IPS-18c (cell line): ENCODE measurements around the gene IFT20.
A peak's percentile ranks its signal among the peaks of the same experiment; 100 is the strongest.

Experiments
- H3K4me3 ChIP-seq: 2 replicates; pipeline ENCODE4 v1.7.0; 2013; ENCODE audit warnings: low read depth, mild to moderate bottlenecking, low read length, moderate library complexity; ENCODE audit not compliant: insufficient read depth
- H3K9me3 ChIP-seq: one replicate; pipeline ENCODE4 v1.6.1; 2013; ENCODE audit warnings: mild to moderate bottlenecking, low read length, moderate library complexity; ENCODE audit not compliant: control insufficient read depth, insufficient read depth

Gene IFT20

GRCh38 chr17:28335201-28335958 is at the start of gene IFT20, which contains the start of gene TNFAIP1:
TSS of gene IFT20 (minus strand) at chr17:28335472. CDS start at chr17:28331985, 3,487 bp downstream.
TSS of gene TNFAIP1 (plus strand) at chr17:28335761. CDS start at chr17:28339522, 3,761 bp downstream.
- H3K9me3 ChIP-seq, result no peaks in the 10 kb centered on the region
- H3K4me3 ChIP-seq, result peak within 1 kb of the TSS; percentile 93

- no peaks in the 10 kb centered on the region for H3K9me3 ChIP-seq
- H3K4me3 ChIP-seq, result peak overlapping the region; percentile 63
These were observed 49.7 kb upstream of the IFT20 start for GRCh38 chr17:28385037-28385400.

- Histone ChIP-seq H3K4me3 (peak overlapping the region; percentile 63), H3K9me3 (no peaks in the 10 kb centered on the region)
These were observed 49.2 kb upstream of the IFT20 start for GRCh38 chr17:28384281-28385036.

GRCh38 chr17:28381141-28381825 is 46.0 kb upstream of the IFT20 start:
- Histone ChIP-seq H3K9me3 (no peaks in the 10 kb centered on the region), H3K4me3 (peak overlapping the region; percentile 42)

GRCh38 chr17:28379814-28380801 is 44.8 kb upstream of the IFT20 start:
- Histone ChIP-seq H3K4me3 (no peak overlapping the region), H3K9me3 (no peaks in the 10 kb centered on the region)

- Histone ChIP-seq H3K9me3 (peaks cover 2% of the 10 kb centered on the region), H3K4me3 (peak overlapping the region; percentile 70; the same call in 1 of the 2 replicates)
These were observed 37.6 kb upstream of the IFT20 start for GRCh38 chr17:28372945-28373274.

- peak overlapping the region; percentile 70 for H3K4me3 ChIP-seq
These were observed 37.1 kb upstream of the IFT20 start for GRCh38 chr17:28372203-28372944.

GRCh38 chr17:28371245-28372202 is 36.3 kb upstream of the IFT20 start, which contains the start of gene SARM1:
TSS of gene SARM1 (plus strand) at chr17:28371694. CDS start at chr17:28372033, 339 bp downstream.
- Histone ChIP-seq H3K4me3 (peak within 1 kb of the TSS; percentile 70), H3K9me3 (peaks cover 2% of the 10 kb centered on the region)

More at GRCh38 chr17:28372203-28372944, 37.1 kb upstream of the IFT20 start:
- peaks cover 2% of the 10 kb centered on the region for H3K9me3 ChIP-seq

GRCh38 chr17:28370744-28371103 is 35.5 kb upstream of the IFT20 start:
- H3K4me3 ChIP-seq, result peak overlapping the region; percentile 51
- peaks cover 2% of the 10 kb centered on the region for H3K9me3 ChIP-seq

- H3K4me3 ChIP-seq, result peak within 1 kb of the TSS; percentile 51
These were observed 34.9 kb upstream of the IFT20 start, which contains the start of gene VTN for GRCh38 chr17:28370035-28370743. TSS of gene VTN (minus strand) at chr17:28370307. CDS start at chr17:28370203, 104 bp downstream.

GRCh38 chr17:28369684-28370034 is 34.4 kb upstream of the IFT20 start:
- H3K4me3 ChIP-seq, result no peak overlapping the region
- H3K9me3 ChIP-seq, result peaks cover 2% of the 10 kb centered on the region

More at GRCh38 chr17:28370035-28370743, 34.9 kb upstream of the IFT20 start, which contains the start of gene VTN:
- H3K9me3 ChIP-seq, result peaks cover 2% of the 10 kb centered on the region

GRCh38 chr17:28368915-28369683 is 33.8 kb upstream of the IFT20 start:
- Histone ChIP-seq H3K4me3 (no peak overlapping the region), H3K9me3 (peaks cover 2% of the 10 kb centered on the region)

GRCh38 chr17:28368306-28368831 is 33.1 kb upstream of the IFT20 start:
- H3K9me3 ChIP-seq, result peaks cover 2% of the 10 kb centered on the region
- H3K4me3 ChIP-seq, result no peak overlapping the region
